Measurements from ENCODE around the gene STAT3. TPM values are rescaled to one million over a fixed set of nuclear protein-coding genes. Genes with fewer than 3 reads are reported as not detected.
"Not testable (repeated sequence)": the region's sequence is repeated elsewhere in the genome, so short reads cannot be mapped to it uniquely, and the experiment has no call there.

STAT3 gene
- total RNA-seq, 1 donor from 2014 or later = 131 TPM

DNA sequence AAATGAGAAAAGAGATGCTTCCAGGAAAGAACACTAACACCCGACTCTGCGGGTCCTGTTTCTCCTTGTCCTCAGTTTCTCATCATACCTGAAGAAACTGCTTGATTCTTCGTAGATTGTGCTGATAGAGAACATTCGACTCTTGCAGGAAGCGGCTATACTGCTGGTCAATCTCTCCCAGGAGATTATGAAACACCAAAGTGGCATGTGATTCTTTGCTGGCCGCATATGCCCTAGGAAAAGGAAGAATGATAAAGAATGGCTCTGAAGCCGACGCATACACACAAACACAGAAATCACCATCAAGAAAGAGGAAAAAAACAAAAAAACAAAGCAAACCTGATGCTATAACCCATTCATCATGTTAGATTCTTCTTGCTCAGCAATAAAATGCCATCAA, 41.8 kb downstream of the STAT3 start:
- no peak for DNase-seq

- DNase-seq = no peak
Measured at GRCh38 chr17:42345396-42346073, 42.7 kb downstream of the STAT3 start.

GRCh38 chr17:42342242-42343008, 45.8 kb downstream of the STAT3 start:
- no peak for DNase-seq

GRCh38 chr17:42341568-42341967, 46.7 kb downstream of the STAT3 start:
- no peak for DNase-seq

DNA sequence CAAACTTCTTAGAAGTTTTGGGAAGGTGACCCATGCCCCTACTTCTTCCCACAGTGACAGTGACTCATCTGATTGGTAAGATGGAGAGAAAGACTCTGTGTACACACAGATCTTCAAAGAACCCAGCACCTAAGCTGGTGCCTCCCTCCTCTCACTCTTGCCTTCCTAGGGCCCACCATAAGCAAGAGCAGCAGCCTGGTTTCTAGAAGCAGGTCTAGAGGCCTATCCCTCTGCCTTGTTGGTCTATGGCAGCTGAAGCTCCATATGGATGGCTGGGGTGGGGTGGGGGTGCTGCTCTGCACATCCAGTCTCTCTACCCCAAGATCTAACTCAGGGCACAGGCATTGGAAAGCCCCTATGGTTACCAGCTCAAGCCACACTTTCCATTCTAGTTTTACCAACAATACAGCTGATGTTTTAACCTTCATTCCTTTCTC, 47.5 kb downstream of the STAT3 start:
- no peak for DNase-seq

GRCh38 chr17:42339221-42339620, 49.0 kb downstream of the STAT3 start:
- DNase-seq = no peak

DNA sequence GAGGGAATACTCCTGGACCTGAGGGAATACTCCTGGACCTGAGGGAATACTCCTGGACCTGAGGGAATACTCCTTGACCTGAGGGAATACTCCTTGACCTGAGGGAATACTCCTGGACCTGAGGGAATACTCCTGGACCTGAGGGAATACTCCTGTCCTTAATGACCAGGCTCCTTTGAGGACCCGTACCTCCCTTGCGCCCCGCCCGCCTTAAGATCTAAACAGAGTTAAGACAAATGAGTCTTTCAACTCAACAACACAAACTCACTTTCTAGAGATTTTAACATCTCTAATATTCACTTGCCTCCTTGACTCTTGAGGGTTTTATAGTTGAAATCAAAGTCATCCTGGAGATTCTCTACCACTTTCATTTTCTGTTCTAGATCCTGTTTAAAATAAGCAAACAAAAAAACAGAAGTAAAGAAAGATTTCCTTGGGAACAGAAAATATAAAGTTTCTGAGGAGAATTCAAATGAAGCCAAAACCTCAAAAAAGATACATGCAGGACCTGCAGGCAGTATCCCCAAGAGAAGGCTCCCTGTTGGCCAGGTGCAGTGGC, 49.7 kb downstream of the STAT3 start:
- no peak for DNase-seq

GRCh38 chr17:42337442-42337841, 50.8 kb downstream of the STAT3 start:
- no peak for DNase-seq

GRCh38 chr17:42334677-42335076, 53.6 kb downstream of the STAT3 start:
- no peak for DNase-seq

DNA sequence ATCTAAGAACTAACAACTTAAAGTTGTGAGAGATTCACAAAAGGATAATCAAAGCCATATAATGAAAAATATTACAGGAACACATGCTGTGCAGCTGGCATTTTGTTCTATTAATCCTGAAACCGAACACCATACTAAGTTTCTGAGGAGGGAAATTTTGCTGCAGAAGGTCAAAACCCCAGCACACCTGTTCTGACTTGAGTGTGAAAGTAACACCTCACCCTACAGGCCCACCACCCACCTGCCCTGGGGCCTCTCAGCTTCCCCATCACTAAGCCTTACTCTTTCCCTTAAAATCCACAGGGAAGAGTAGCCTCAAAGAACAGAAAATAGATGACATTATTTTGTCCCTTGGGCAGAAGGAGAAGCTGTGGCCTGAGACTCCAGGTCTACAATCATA, 55.2 kb downstream of the STAT3 start:
- no peak for DNase-seq

DNA sequence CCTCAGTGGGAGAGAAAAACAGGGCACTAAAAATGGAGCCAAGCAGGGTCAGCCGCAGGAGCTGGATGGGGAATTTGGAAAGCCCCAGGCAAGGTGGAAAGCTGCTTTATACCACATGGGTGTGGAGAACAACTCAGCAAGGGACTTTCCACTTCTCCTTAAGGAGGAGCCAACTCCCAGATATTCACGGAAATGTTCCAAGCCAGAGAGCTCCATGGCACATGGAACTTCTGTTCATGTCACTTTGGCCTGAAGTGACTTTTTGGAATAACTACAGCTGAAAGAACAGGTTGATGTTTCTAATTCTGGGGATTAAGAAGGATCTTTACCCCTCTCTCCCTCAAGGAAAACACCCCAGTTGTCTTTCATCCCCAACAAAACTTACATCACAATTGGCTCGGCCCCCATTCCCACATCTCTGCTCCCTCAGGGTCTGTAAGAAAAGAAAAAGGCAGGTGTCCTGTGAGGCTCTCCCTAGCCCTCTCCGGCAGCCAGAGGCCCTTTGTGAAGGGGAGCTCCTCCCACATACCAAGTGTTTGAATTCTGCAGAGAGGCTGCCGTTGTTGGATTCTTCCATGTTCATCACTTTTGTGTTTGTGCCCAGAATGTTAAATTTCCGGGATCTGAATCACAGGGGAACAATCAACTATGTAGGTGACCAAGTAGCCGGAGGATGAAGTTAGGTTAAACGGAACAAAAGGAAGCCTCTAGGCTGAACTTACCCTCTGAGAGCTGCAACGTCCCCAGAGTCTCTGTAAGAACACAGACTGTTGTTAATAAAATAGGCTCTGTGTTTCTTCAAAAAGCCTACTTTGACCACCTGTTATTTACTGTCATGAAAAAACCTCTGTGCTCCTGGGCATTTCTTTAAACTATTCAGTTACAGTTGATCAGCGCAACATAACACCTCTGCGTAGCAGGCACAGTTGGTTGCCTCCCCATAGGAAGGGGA, 58.9 kb downstream of the STAT3 start:
- peak; percentile 83 for DNase-seq

- DNase-seq = peak; percentile 82
Measured at GRCh38 chr17:42325026-42325425, 63.2 kb downstream of the STAT3 start.

DNA sequence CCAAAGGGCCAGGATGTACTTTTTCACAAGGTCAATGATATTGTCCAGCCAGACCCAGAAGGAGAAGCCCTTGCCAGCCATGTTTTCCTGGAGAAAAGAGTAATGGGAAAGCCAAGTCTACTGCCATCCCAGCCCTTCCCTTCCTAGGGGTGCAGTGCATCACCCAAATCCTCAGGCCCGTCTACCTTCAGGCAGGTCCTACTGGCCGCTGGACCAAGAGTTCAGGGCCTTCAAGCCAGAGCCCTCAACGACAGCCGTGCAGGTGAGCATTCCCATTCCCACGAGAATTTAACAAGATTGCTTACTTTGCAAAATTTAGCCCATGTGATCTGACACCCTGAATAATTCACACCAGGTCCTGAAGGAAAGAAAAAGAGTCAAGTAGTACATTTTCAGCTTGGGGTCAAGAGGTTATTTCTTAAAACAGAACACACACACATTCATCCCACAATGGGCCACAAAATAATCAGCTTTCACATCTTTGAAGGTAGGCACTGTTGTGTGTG, 64.9 kb downstream of the STAT3 start:
- no peak for DNase-seq

- peak; percentile 98 for DNase-seq
Measured at GRCh38 chr17:42322382-42323267, 65.6 kb downstream of the STAT3 start.

- no peak for DNase-seq
Measured at GRCh38 chr17:42321555-42321954, 66.7 kb downstream of the STAT3 start.

DNA sequence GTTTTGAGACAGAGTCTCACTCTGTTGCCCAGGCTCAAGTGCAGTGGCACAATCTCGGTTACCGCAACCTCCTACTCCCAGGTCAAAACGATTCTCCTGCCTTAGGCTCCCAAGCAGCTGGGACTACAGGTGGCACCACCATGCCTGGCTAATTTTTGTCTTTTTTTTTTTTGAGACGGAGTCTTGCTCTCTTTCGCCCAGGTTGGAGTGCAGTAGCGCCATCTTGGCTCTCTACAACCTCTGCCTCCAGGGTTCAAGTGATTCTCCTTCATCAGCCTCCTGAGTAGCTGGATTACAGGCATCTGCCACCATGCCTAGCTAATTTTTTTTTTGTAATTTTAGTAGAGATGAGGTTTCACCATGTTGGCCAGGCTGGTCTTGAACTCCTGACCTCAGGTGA, 70.3 kb downstream of the STAT3 start:
- not testable (repeated sequence) for DNase-seq

DNA sequence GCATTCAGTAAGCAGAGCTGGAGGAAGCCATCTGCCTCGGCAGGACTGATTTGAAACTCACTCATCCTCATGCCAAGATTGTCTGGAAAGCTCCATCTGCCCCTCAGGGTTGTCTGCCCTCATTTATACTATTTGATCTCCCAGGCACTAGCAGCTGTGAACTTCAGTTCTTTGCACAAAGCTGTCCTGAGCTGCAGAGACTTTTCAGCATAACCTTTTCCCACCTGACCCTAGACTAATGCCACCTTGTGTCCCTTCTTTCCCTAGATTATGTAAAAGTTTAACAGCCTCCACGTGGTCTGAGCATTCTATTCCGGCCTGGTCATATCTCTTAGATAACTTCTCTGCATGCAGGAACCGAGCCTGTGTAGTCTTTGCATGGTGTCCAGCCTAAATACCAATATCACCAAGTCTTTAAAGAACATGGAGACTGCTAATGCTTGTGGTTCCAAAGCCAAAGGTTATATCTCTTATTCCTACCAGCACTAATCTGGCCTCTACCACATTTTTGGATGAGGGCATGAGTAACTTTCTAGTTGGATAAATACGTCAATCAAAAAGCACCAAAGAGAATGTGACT, 70.9 kb downstream of the STAT3 start:
- DNase-seq = no peak

GRCh38 chr17:42316755-42317154, 71.5 kb downstream of the STAT3 start:
- DNase-seq = no peak

GRCh38 chr17:42315402-42316156, 72.7 kb downstream of the STAT3 start:
- DNase-seq = no peak

Data from dermis blood vessel endothelial cell (primary cell).